Muscle of leg (tissue), 16 donors: ENCODE measurements around the gene ABHD2. TPM values are rescaled to one million over a fixed set of nuclear protein-coding genes. Genes with fewer than 3 reads are reported as not detected.
"Not testable (repeated sequence)": the region's sequence is repeated elsewhere in the genome, so short reads cannot be mapped to it uniquely, and the experiment has no call there.

Experiments
- DNase-seq: peaks from one replicate; pipeline ENCODE4 v3.0.0; 2013
- H3K27ac ChIP-seq: one replicate; pipeline ENCODE4 v1.5.1; 2013; ENCODE audit warnings: mild to moderate bottlenecking, low read length, control low read depth
- H3K27me3 ChIP-seq: one replicate; pipeline ENCODE4 v1.6.1; 2013; ENCODE audit warnings: low read length; ENCODE audit not compliant: control insufficient read depth, insufficient read depth
- H3K36me3 ChIP-seq: one replicate; pipeline ENCODE4 v1.6.1; 2013; ENCODE audit warnings: low read length; ENCODE audit not compliant: control insufficient read depth, insufficient read depth
- H3K4me1 ChIP-seq: one replicate; pipeline ENCODE4 v1.6.1; 2013; ENCODE audit warnings: low read length; ENCODE audit not compliant: control insufficient read depth, insufficient read depth
- H3K4me3 ChIP-seq: one replicate; pipeline ENCODE4 v1.5.1; 2013; ENCODE audit warnings: low read length, control low read depth
- H3K9me3 ChIP-seq: replicated peaks from 2 replicates; pipeline ENCODE4 v1.6.1; 2013; ENCODE audit warnings: low read depth, low read length; ENCODE audit not compliant: control insufficient read depth
- WGBS: methylation state at CpG from one replicate; pipeline ENCODE4 v1.1.5; 2013; ENCODE audit warnings: missing lambda C conversion rate; ENCODE audit not compliant: insufficient coverage; 5-methylcytosine and 5-hydroxymethylcytosine counted together
- long read RNA-seq, 11 donors: transcript quantifications; one replicate each; lab custom pipeline, GENCODE V29; 2026
- polyA plus RNA-seq, 8 donors: library from polyadenylated mRNA; unstranded; fragments of 120-200 nt; gene quantifications; one replicate each; pipeline versions ENCODE4 v1.2.1 to v1.2.3, GENCODE V29; 2013; ENCODE audit warnings: inconsistent platforms in 1 of 8, low replicate concordance in 1 of 8; ENCODE audit not compliant: insufficient read length in 8 of 8, insufficient read depth in 1 of 8
- total RNA-seq: library from RNA; stranded (reverse); fragments of 120-200 nt; gene quantifications from one replicate; pipeline ENCODE4 v1.2.4, GENCODE V29; 2013

The ABHD2 gene
- total RNA-seq: 15.2 TPM
- 10 to 100 TPM; 15.7 to 29.6 (median 20.7) TPM for polyA plus RNA-seq
- long read RNA-seq, donor 1: 0 reads
- long read RNA-seq, donor 2, full-length matches to known transcripts: 1 of 1 reads
- long read RNA-seq, donor 2, partial matches to known transcripts: 0 of 1 reads
- long read RNA-seq, donor 2, other reads (novel, unspliced or antisense): 0 of 1 reads
- long read RNA-seq, donor 3, full-length matches to known transcripts: 6 of 19 reads
- long read RNA-seq, donor 3, partial matches to known transcripts: 13 of 19 reads
- long read RNA-seq, donor 3, other reads (novel, unspliced or antisense): 0 of 19 reads
- long read RNA-seq, donor 4: 0 reads
- long read RNA-seq, donor 5, full-length matches to known transcripts: 6 of 6 reads
- long read RNA-seq, donor 5, partial matches to known transcripts: 0 of 6 reads
- long read RNA-seq, donor 5, other reads (novel, unspliced or antisense): 0 of 6 reads
- long read RNA-seq, donor 6, full-length matches to known transcripts: 3 of 3 reads
- long read RNA-seq, donor 6, partial matches to known transcripts: 0 of 3 reads
- long read RNA-seq, donor 6, other reads (novel, unspliced or antisense): 0 of 3 reads
- long read RNA-seq, donor 7, full-length matches to known transcripts: 3 of 3 reads
- long read RNA-seq, donor 7, partial matches to known transcripts: 0 of 3 reads
- long read RNA-seq, donor 7, other reads (novel, unspliced or antisense): 0 of 3 reads
- long read RNA-seq, donor 8, full-length matches to known transcripts: 1 of 12 reads
- long read RNA-seq, donor 8, partial matches to known transcripts: 11 of 12 reads
- long read RNA-seq, donor 8, other reads (novel, unspliced or antisense): 0 of 12 reads
- long read RNA-seq, donor 9, full-length matches to known transcripts: 1 of 1 reads
- long read RNA-seq, donor 9, partial matches to known transcripts: 0 of 1 reads
- long read RNA-seq, donor 9, other reads (novel, unspliced or antisense): 0 of 1 reads
- long read RNA-seq, donor 10, full-length matches to known transcripts: 3 of 3 reads
- long read RNA-seq, donor 10, partial matches to known transcripts: 0 of 3 reads
- long read RNA-seq, donor 10, other reads (novel, unspliced or antisense): 0 of 3 reads
- long read RNA-seq, donor 11: 0 reads

GRCh38 chr15:89087830-89088604, at the start of gene ABHD2:
Gene ABHD2, plus strand, starts transcription at chr15:89088456. Its CDS starts 27,872 bp downstream, at chr15:89116328.
- Histone ChIP-seq H3K4me1 (peaks cover 52% of the 10 kb centered on the region), H3K27ac (peak within 1 kb of the TSS; percentile 90), H3K36me3 (no peaks in the 10 kb centered on the region), H3K27me3 (no peaks in the 10 kb centered on the region), H3K9me3 (no peaks in the 10 kb centered on the region), H3K4me3 (peak within 1 kb of the TSS; percentile 97)
- WGBS: under 1% methylated on average over 51 of the region's 51 CpGs
- peak; percentile 100 for DNase-seq

GRCh38 chr15:89039142-89039541, 49.1 kb upstream of the ABHD2 start:
- no peak overlapping the region for H3K4me3 ChIP-seq
- no peaks in the 10 kb centered on the region for H3K4me1 ChIP-seq
- 73% methylated on average over 3 of the region's 5 CpGs for WGBS
- H3K9me3 ChIP-seq: no peaks in the 10 kb centered on the region
- H3K27me3 ChIP-seq: peaks cover 4% of the 10 kb centered on the region
- no peak overlapping the region for H3K27ac ChIP-seq
- H3K36me3 ChIP-seq: no peaks in the 10 kb centered on the region
- DNase-seq: no peak

GRCh38 chr15:89041507-89041906, 46.7 kb upstream of the ABHD2 start:
- no peaks in the 10 kb centered on the region for H3K9me3 ChIP-seq
- peaks cover 4% of the 10 kb centered on the region for H3K27me3 ChIP-seq
- H3K4me3 ChIP-seq: no peak overlapping the region
- H3K4me1 ChIP-seq: no peaks in the 10 kb centered on the region
- DNase-seq: no peak
- 84% methylated on average over 4 of the region's 5 CpGs for WGBS
- no peaks in the 10 kb centered on the region for H3K36me3 ChIP-seq
- H3K27ac ChIP-seq: no peak overlapping the region

GRCh38 chr15:89042387-89042786, 45.9 kb upstream of the ABHD2 start:
- DNase-seq: no peak
- Histone ChIP-seq H3K27ac (no peak overlapping the region), H3K4me1 (no peaks in the 10 kb centered on the region), H3K36me3 (no peaks in the 10 kb centered on the region), H3K4me3 (no peak overlapping the region), H3K9me3 (no peaks in the 10 kb centered on the region), H3K27me3 (peaks cover 4% of the 10 kb centered on the region)
- 76% methylated on average over 2 of the region's 5 CpGs for WGBS

- H3K27ac ChIP-seq: no peak overlapping the region
- WGBS: no CpG with 5 or more reads among the region's 3 CpGs
- no peak overlapping the region for H3K4me3 ChIP-seq
- no peaks in the 10 kb centered on the region for H3K4me1 ChIP-seq
- peaks cover under 1% of the 10 kb centered on the region for H3K27me3 ChIP-seq
- no peaks in the 10 kb centered on the region for H3K36me3 ChIP-seq
- no peaks in the 10 kb centered on the region for H3K9me3 ChIP-seq
- no peak for DNase-seq
These were observed 44.9 kb upstream of the ABHD2 start for GRCh38 chr15:89043031-89044002.

- DNase-seq, H3K27me3 ChIP-seq: not testable (repeated sequence)
- 70% methylated on average over 13 of the region's 21 CpGs for WGBS
These were observed 39.1 kb upstream of the ABHD2 start for GRCh38 chr15:89049016-89049666.

GRCh38 chr15:89051875-89052274, 36.4 kb upstream of the ABHD2 start:
- no peak overlapping the region for H3K27ac ChIP-seq

More at GRCh38 chr15:89049016-89049666, 39.1 kb upstream of the ABHD2 start:
- not testable (repeated sequence) for H3K4me1 ChIP-seq, H3K27ac ChIP-seq, H3K4me3 ChIP-seq, H3K9me3 ChIP-seq, H3K36me3 ChIP-seq

GRCh38 chr15:89052474-89052873, 35.8 kb upstream of the ABHD2 start:
- H3K27ac ChIP-seq: no peak overlapping the region
- no peaks in the 10 kb centered on the region for H3K27me3 ChIP-seq
- no peak overlapping the region for H3K4me3 ChIP-seq
- no peaks in the 10 kb centered on the region for H3K36me3 ChIP-seq
- no peak for DNase-seq
- H3K9me3 ChIP-seq: no peaks in the 10 kb centered on the region
- peaks cover 3% of the 10 kb centered on the region for H3K4me1 ChIP-seq
- WGBS: no CpG with 5 or more reads among the region's 3 CpGs

More at GRCh38 chr15:89051875-89052274, 36.4 kb upstream of the ABHD2 start:
- WGBS: 29% methylated on average over 1 of the region's 2 CpGs
- Histone ChIP-seq H3K4me1 (no peaks in the 10 kb centered on the region), H3K9me3 (no peaks in the 10 kb centered on the region), H3K36me3 (no peaks in the 10 kb centered on the region), H3K4me3 (no peak overlapping the region), H3K27me3 (no peaks in the 10 kb centered on the region)
- DNase-seq: peak; percentile 79
